Superior temporal gyrus (tissue), 1 donor: ENCODE data around the gene TACR1.

Experiments
- DNase-seq: peaks from one replicate; pipeline ENCODE4 v3.0.0-alpha.2; 2016; ENCODE audit errors: extremely low spot score

The TACR1 gene

DNA sequence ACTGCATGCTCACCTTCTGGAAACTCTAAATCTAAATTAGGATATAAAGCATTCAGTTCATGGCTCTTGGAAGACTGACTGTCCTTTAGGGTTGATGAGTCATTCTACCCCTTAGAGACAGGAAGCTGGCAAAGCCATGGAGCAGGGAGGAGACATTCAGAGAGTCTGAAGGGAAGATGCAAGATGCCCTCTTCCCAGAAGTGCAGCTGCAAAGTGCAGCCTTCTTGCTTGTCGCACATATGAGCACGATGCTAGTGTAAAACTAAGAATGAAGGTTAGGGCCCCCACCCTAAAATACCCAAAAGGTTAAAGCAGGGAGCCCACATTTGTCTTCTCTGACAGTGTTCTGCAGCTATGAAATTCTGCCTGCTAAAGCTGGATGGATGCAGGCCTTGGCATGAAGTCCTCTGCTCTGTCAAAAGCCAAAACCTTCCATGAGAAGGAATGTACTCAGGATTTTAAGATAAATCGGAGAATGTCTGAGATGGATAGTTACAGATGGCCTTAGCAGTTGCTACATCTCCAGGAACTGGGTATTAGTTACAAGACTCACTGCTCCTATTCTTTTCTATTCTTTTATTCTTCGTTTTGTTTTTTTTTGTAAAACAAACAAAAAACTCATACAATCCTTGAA is 151.2 kb downstream of the TACR1 start:
- no peak for DNase-seq

DNA sequence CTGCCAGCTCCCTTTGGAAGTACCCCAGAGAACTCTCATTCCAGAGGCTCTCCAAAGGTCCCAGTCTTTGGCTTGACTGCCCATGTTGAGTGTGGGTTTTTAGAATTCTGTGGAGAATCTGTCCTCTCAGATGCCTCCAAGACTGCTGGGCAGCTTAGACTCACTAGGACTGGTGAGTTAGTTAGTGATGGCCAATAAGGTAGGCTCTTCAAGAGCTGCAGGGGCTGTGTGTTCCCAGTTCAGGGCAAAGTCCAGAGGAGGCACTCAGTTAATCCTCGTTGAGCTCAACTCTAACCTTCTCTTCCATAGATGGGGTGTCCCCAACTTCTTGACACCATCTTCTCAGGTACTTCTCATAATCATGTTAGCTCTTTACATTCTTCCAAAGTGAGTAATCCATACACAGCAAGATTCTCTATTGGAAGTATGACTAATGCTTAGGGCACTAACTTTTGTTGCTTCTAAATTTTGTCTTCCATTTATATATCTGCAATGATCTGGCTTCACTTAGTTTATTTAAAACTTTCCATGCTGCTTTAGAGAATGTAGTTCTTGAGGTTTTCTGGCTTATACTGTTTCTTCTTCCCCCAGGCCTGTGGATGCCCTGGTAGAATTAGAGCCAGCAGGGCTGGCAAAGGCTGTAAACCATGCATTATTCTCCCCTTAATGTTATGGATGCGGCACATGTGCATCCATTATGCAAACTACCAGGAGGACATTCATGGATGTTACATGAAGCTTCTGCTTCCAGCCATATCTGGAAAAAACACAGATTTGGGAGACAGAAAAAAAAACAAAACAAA is 151.9 kb downstream of the TACR1 start:
- DNase-seq: no peak

DNA sequence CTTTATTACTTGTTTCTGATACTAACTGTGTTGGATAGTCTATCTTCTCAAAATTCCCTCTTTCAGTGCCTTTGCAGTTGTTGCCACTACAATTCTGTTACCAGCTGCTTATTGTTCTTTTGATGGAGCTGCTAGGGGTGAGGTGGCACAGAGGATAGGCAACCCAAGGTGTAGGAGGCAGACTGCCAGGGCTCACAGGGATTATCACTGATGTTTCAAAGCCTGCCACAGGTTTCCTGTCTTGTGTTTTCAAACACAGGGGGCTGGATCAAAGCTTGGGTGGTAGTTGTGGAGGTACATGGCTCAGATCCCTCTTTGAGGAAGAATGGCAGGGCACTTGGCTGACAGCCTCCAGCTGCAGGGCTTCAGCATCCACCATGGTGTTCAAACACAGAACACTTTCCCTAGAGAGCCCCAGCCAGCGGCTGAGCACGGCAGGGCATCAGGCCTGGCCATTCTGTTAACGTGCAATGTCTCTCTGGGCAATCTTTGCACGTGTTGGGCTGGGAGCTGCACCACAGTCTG is 153.7 kb downstream of the TACR1 start:
- no peak for DNase-seq

DNA sequence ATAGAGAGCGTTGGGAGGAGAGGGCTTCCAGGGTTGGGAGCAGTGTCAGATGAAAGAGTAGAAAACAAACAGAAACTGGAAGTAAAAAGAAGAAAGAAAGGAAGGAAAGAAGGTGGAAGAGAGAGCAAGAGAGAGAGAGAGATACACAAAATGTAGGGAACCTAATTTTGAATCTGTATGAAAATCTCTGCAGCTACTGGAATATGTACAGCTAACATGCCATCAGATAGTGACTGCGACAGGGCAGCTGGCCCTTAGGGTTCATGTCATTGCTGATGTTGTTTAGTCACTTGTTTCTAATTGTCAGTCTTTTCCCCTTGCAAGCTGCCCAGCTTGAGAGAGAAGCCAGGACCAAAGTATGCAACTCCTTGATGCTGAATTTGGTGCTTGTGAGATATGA is 155.0 kb downstream of the TACR1 start:
- no peak for DNase-seq

DNA sequence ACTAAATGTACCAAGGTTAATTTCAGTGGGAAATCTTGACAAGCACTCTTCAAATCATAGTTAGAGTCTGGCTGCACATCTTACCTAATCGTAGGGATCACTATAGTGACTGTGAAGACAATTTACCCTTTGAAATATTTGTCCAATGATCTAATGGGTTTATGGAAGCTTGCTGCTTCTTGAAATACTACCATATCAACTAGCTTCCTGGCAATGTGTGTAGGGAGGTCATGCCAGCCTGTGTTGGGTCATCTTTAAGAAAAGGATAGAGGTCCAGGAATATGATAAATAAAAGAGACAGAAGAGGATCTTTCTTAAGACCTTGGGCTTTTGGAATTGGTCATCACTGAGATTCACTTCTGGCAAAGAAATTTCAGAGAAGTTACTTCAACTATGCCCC is 156.5 kb downstream of the TACR1 start:
- no peak for DNase-seq

DNA sequence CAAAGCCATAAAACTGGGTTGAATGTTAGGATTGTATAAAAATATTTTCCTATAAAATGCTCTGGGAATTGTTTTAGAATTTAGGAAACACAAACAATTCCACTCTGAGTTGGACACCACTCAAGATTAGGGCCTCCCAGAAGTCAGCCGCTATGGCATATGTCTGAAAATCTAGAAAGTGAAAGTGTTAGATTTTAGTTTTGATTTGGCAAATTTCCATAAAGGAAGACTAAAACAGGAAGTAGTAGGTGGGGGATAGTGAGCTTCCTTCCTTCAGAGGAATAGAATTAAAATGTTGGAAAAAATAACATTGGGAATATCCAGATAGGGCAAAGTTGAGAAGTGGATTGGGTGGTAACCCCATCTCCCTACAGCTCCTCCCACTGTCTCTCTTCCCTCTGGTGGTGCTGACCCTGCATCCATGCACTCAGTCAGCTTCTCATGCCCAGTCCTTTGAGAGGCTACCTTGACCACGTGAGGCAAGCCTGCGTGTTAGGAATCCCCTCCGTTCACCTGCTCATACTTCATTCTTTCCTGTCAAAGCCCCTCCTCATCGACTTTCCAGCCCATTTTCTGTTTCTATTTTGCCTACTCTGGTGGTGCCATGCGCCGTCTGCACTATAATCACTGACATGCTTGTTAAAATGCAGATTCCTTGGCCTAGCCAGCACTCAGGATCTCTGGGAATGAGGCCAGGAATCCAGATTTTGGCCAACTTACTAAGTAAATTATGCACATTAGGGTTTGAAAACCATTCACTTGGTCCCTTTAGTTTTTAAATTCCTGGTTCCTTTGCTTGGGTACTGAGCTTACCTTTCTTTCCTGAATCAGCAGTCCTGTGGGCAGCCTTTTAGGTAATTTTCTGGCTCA is 157.4 kb downstream of the TACR1 start:
- DNase-seq: no peak

DNA sequence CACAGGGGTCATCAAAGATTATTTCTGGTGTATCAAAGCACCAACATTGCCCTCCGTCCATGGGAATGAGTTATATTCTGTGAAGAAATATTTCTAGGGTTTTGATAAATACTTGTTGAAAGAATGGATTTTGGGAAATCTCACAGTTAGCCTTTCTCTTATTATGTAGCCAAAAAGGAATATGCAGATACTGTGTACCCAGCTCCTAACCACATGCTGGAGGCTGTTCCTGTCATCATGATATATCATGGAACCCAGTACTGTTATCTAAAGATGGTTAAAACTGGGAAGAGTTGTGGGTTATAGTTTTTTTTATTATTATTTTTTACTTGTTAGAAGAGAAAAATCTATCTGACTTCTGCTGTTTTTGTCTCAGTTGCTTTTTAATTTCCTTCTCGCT is 158.1 kb downstream of the TACR1 start:
- DNase-seq: no peak

DNA sequence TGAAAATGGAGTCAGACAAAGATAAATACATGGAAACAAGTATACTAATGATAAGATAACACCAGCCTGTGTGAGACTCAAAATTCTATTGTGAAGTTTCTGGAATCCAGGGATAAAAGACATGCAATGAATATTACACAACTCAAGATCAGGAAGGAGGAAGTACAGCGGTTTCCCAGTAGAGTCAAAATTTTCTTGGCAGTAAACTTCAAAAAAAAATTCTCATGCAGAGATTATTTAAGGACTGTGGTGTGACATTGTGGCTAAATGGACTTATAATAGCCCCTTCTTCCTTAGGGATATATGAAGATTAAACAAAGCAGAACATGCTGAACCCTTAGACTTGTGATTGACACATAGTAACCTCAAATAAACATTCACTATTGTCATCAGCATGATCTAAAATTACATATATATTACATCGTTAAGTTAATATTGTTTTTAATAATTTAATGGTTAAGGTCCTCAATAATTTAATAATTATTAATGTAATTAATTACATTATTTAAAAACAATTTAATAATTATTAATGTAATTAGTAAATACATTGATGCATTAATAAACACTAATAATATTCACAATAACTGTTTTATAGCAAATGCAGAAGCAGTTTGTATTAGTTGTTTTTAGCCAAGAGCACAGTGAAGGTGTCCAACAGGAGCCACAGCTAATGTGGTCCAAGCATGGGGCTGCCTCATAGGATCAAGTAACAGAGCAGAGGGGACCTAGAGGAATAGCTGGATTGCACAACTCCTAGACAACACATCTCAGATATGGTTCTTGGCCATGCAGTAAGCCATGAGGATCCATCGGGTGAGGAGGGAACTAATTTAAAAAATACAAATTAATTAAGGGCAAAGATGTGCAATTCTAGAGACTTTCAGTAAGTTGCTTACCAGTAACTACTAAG is 163.6 kb downstream of the TACR1 start:
- no peak for DNase-seq

DNA sequence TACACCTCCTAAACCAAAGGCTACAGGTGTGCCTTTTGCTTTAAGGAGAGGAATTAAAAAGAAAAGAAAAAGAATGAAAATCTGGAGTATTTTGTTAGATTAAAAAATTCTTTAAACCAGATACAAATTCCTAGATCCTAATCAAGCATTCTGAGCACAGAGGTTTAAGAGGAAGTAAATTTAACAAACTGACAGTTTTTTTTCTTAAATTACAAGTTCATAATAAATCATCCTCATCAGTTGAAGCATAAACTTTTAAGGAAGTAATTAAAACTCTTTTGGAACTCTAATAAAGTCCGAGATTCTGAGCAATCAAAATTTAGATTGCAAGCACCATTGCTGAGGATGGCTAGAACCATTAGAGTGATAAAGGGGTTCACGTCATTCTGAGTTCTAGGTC is 165.8 kb downstream of the TACR1 start:
- DNase-seq: no peak

DNA sequence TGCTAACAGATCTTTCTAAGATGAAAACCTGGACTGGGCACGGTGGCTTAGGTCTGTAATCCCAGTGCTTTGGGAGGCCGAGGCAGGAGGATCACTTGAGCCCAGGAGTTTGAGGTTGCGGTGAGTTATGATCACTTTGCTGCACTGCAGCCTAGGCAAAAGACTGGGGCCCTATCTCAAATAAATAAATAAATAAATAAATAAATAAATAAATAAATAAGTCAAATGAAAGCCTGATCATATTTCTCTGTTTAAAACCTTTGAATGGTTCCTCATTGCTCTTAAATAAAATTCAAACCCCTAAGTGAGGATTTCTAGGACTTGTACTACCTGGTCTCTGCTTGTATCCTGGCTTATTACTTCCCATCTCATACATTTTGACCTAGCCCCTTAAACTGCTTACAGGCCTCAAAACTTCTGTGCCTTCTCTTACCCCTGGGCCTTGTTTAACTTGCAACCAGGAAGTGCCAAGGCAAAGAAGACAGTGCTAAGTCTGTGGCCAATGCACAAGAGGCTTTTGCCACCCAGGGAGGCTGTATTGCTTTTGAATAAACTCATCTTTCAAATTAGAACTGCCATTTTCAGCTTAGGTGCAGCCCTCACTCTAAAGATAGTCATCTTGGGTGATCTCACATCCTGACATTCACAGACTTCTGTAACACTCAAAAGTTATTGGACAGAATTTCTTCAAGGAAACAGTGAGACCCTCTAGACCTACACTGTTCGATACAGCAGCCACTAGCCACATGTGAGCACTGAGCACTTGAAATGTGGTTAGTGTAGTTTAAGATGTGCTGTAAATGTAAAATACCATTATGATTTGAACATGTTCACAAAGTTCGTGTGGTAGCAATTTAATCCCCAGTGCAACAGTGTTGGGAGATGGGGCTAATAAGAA is 167.2 kb downstream of the TACR1 start:
- no peak for DNase-seq

DNA sequence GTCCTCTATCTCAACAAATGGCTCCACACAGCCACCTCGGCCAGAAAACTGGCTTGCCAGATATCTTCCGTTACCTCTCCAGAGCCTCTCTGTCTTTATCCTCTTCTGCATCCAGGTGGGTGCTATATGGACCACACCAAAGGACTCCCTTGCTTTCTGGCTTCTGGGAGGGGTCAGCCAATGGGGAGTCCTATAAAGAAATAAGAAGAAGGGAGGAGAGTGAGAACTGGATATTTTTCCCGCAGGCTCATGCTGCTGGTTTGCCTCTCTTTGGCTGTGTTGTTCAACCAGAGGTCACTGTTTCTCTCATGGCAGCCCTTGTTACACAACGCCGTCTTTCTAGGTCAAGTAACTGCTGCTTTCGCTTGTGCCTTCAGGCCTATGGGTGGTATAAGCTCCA is 168.1 kb downstream of the TACR1 start:
- DNase-seq: no peak

DNA sequence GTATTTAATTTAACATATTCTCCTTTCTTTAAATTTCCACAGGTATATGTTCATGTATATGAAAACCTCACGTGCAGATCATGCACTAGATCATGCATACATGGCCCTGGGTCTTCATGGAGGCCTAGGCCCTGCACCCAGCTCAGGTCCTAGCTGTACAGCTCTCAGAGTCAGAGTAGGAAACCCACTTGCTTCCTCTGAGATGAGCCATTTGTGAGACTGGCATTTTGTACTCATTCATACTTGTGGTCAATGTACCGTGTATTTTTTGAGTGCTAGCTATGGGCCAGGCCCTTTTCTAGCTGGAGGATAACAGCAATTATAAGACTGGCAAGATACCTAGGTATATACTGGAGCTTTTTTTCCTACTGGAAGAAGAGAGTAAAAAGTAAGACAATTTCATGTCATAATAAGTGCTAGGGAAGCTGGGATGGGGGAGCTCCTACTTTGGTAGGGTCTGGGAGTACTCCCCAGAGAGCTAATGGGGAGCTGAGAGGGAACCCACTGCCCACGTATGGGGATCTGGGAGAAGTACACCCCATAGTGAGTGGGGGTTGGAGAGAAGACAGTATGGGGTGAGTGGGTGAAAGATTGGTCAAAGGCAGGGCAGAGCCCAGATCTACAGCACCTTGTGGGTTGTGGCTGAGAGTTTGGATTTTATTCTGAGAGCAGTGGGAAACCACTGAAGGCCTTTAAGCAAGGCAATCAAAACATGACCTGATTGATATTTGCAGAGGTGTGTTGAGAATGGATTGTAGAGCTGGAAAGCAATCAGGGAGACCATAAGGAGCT is 168.9 kb downstream of the TACR1 start:
- no peak for DNase-seq

DNA sequence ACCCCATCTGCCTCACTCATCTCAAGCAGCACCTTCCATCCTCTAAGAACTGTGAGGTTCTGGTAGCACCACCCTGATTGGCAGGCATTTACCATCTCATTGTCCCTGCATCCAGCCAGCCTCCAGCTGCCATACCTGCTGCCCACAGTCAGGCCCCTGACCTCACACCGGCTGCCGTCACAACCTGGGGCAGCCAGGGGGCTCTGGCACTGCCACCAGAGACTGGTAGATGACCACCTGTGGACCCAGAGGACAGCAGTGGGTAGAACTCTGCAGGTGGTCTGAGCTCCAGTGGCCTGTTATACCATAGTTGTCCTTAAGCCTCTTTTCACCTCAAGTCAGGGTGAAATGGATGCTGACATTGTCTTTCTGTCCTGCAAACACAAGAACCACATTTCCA is 171.4 kb downstream of the TACR1 start:
- DNase-seq: no peak

DNA sequence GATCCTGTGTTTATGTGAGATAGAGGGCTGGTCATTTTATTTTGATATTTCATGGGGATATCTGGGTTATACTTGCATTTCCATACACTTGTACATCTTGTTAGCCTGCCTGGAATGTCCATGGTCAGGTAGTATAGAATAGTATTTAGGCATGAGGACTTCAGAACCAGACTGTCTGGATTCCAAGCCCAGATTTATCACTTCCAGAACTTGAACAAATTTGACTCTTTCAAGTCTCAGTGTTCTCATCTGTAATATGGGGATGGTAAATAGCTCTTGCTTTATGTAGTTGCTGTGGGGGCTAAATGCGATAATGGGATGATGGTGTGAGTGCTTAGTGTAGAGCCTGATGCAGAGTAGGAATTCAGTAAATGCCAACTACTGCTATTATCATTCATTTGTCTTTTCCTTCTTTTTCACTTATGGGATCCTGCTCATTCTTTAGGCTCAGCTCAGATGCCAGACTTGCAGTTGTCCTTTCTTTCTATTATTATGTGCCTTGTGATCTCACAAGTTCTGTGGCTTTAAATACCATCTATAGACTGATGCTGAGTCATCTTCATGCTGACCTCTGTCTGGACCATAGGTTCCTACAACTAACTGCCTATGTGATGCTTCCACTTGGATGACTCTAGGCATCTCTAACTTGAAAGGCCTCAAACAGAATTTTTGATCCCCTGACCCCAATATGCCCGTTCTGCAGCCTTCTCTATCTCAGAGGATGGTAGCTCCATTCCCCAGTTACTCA is 173.5 kb downstream of the TACR1 start:
- no peak for DNase-seq

DNA sequence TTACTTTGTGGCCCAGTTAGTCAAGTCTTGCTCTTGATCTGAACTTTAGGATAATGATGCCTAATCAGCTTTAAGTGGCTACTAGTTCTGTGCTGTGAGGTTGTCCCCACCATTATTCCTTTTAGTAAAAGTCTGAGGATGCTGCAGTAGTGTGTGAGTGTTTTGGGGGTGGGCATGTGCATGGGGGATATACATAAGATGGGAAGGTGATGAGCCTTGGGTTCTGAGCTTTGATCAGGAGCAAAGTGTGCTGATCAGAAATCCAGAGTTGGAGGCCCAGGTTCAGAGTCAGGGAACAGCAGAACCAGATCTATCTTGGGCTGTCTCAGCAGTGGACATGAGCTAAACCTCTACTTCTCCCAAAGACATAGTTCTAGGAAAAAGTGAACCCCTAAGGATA is 174.1 kb downstream of the TACR1 start:
- DNase-seq: no peak

DNA sequence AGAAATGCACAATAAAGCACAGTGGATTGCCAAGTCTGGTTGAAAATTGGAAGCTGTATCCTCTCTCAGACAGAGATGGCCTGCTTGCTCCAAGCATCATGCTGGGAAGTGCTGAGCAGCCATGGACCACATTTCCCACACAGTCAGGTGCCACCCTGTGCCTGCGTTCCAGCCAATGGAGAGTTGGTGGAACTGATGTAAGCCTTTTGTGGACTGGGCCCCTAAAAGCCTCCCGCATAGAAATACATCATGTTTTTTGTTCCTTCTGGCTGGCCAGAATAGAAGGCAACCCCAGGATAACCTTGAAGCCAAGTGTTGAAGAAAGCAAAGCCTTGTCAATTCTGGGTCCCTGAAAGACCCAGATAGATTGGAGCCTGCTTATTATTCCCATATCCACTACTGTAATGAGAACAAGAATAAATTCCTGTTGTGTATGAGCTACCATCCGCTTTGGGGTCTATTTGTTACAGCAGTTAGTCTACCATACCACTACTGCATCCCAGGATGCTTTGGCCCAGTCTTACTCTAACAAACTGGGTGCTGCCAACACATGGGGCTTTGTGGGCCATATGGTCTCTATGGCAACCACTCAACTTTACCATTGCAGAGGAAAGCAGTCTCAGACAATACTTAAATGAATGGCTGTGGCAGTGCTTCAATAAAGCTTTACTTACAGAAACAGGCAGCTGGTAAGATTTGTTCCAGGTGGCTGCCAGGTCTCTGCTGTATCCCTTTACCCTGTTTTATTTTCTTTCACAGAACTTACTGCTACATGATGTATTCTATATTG is 175.5 kb downstream of the TACR1 start:
- no peak for DNase-seq

DNA sequence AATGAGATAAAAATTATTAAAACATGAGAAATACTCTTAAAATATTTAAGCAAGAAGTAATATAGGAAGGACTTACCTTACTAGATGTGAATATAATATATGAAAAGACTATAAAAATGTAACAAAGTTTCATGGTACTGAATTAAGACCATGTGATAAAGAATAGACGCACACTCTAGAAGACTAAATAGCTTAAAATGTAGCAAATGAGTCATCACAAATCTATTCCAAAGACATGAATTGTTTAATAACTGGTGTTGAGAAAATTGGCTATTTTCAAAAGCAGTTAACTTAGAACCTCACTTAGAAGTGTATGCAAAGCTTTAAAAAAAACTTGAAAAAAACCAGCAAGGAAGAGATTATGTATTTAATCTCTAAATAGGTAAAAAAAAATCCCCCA is 176.8 kb downstream of the TACR1 start:
- no peak for DNase-seq

DNA sequence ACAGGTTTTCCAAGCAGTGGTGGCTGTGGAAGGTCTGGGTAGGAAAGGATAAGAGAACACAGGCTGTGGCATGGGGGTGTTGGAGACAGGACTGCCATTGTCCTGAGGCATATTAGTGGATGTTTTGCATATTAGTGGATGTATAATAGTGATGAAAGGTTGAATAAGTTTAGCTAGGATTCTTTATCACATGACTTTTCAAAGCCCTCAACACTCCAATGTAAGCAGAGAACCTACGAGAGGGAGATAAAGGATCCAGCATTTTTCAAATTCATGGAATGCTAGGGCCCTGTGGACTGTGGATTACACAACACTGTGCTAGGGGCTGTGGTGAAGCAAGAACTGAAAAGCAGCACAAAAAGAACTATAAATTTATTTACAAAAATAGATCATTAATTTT is 177.6 kb downstream of the TACR1 start:
- DNase-seq: no peak
